Right cardiac atrium (tissue), 5 donors: ENCODE measurements around the gene COL19A1. TPM values are rescaled to one million over a fixed set of nuclear protein-coding genes. Genes with fewer than 3 reads are reported as not detected.

Source experiments
- ATAC-seq, 2 donors: fragments of 200-7000 bp; cut with Tn5 transposase; one replicate each; pipeline versions ENCODE4 v1.8.0 to v1.9.1; 2020; ENCODE audit warnings: moderate library complexity in 2 of 2, mild to moderate bottlenecking in 1 of 2
- DNase-seq, 3 donors: peaks; one replicate each; pipeline ENCODE4 v3.0.0-alpha.2; 2020
- H3K27ac ChIP-seq: one replicate; pipeline ENCODE4 v1.5.1; 2013; ENCODE audit warnings: mild to moderate bottlenecking, low read length, control low read depth, moderate library complexity
- H3K27me3 ChIP-seq: one replicate; pipeline ENCODE4 v1.6.1; 2013; ENCODE audit not compliant: control insufficient read depth, insufficient read depth
- H3K4me1 ChIP-seq: one replicate; pipeline ENCODE4 v1.6.1; 2013; ENCODE audit warnings: low read length; ENCODE audit not compliant: control insufficient read depth, insufficient read depth
- H3K4me3 ChIP-seq: one replicate; pipeline ENCODE4 v1.5.1; 2013; ENCODE audit warnings: low read length, control low read depth
- H3K9me3 ChIP-seq: one replicate; pipeline ENCODE4 v1.6.1; 2013; ENCODE audit warnings: low read length; ENCODE audit not compliant: control insufficient read depth
- WGBS: extraction: QIAGEN DNeasy Blood & Tissue Kit; methylation state at CpG from one replicate; pipeline ENCODE4 v1.1.7; 2013; 5-methylcytosine and 5-hydroxymethylcytosine counted together
- intact Hi-C, 4 donors: fragments of 100-400 bp; cut with DNase I; formaldehyde crosslinking; loops; one replicate each; pipeline versions ENCODE4 v1.11.0 to v1.14.0; 2022 to 2023
- polyA plus RNA-seq: library from polyadenylated mRNA; stranded (reverse); fragments of 200-250 nt; gene quantifications from one replicate; pipeline ENCODE4 v1.2.3, GENCODE V29; 2013
- total RNA-seq, 4 donors: library from RNA; stranded (reverse); fragmentation: NEBNext Ultra II Directional; extraction: Animal tissue kit (Norgen Biotek cat#: 25700); gene quantifications; one replicate each; pipeline ENCODE4 v1.2.1, GENCODE V29; 2021
- donor health status: healthy with polysubstance abuse.
- donor health status: DM: no; HTN: yes; CAD: no.
- donor health status: DM: no; HTN: no; CAD: no.
- donor health status: DM: no; HTN: yes; CAD: no; lungs with severe emphysema.
- donor health status: DM: yes; HTN: yes; CAD: no.

The COL19A1 gene
- total and polyA plus RNA-seq, 5 donors: 1.0 to 6.0 (median 3.6) TPM

- WGBS: 61% methylated on average over 2 of the region's 2 CpGs
- intact Hi-C loops: no loop called here
- H3K9me3 ChIP-seq: no peaks in the 10 kb centered on the region
Observed at GRCh38 chr6:70110126-70111022, 244.0 kb downstream of the COL19A1 start.

GRCh38 chr6:70111737-70112136, 245.4 kb downstream of the COL19A1 start:
- no peaks in the 10 kb centered on the region for H3K4me1 ChIP-seq
- H3K27me3 ChIP-seq: no peaks in the 10 kb centered on the region
- H3K9me3 ChIP-seq: no peaks in the 10 kb centered on the region
- H3K27ac ChIP-seq: no peak overlapping the region
- no peak overlapping the region for H3K4me3 ChIP-seq
- DNase-seq (no peak), ATAC-seq (no peak)
- intact Hi-C loops: no loop called here

More at GRCh38 chr6:70110126-70111022, 244.0 kb downstream of the COL19A1 start:
- ATAC-seq (no peak), DNase-seq (no peak)
- no peaks in the 10 kb centered on the region for H3K27me3 ChIP-seq
- no peak overlapping the region for H3K4me3 ChIP-seq
- no peak overlapping the region for H3K27ac ChIP-seq
- H3K4me1 ChIP-seq: no peaks in the 10 kb centered on the region

GRCh38 chr6:70112716-70113115, 246.4 kb downstream of the COL19A1 start:
- Histone ChIP-seq H3K9me3 (no peaks in the 10 kb centered on the region), H3K4me3 (no peak overlapping the region), H3K27ac (no peak overlapping the region), H3K27me3 (no peaks in the 10 kb centered on the region), H3K4me1 (no peaks in the 10 kb centered on the region)
- no peak for DNase-seq
- ATAC-seq: no peak
- 50% methylated on average over 5 of the region's 5 CpGs for WGBS
- intact Hi-C loops: no loop called here

- DNase-seq: no peak
- Histone ChIP-seq H3K9me3 (no peaks in the 10 kb centered on the region), H3K4me1 (no peaks in the 10 kb centered on the region), H3K27me3 (no peaks in the 10 kb centered on the region), H3K27ac (no peak overlapping the region), H3K4me3 (no peak overlapping the region)
- intact Hi-C loops: no loop called here
- WGBS: 48% methylated on average over 1 of the region's 1 CpG
- ATAC-seq: no peak
Observed at GRCh38 chr6:70113171-70113570, 246.8 kb downstream of the COL19A1 start.

GRCh38 chr6:70118670-70119069, 252.3 kb downstream of the COL19A1 start:
- WGBS: 58% methylated on average over 2 of the region's 2 CpGs
- Histone ChIP-seq H3K27ac (no peak overlapping the region), H3K4me3 (no peak overlapping the region), H3K9me3 (no peaks in the 10 kb centered on the region), H3K27me3 (no peaks in the 10 kb centered on the region), H3K4me1 (no peaks in the 10 kb centered on the region)
- DNase-seq (no peak), ATAC-seq (no peak)
- intact Hi-C loops: no loop called here

- 79% methylated on average over 7 of the region's 7 CpGs for WGBS
- intact Hi-C loops: no loop called here
- no peaks in the 10 kb centered on the region for H3K4me1 ChIP-seq
Observed at GRCh38 chr6:70119218-70119835, 253.0 kb downstream of the COL19A1 start.

GRCh38 chr6:70124443-70124842, 258.1 kb downstream of the COL19A1 start:
- Histone ChIP-seq H3K4me1 (no peaks in the 10 kb centered on the region), H3K4me3 (no peak overlapping the region), H3K27ac (no peak overlapping the region), H3K9me3 (no peaks in the 10 kb centered on the region), H3K27me3 (no peaks in the 10 kb centered on the region)
- no peak for DNase-seq
- ATAC-seq: no peak
- 88% methylated on average over 1 of the region's 1 CpG for WGBS
- intact Hi-C loops: no loop called here

More at GRCh38 chr6:70119218-70119835, 253.0 kb downstream of the COL19A1 start:
- Histone ChIP-seq H3K9me3 (no peaks in the 10 kb centered on the region), H3K27ac (no peak overlapping the region), H3K4me3 (no peak overlapping the region), H3K27me3 (no peaks in the 10 kb centered on the region)
- DNase-seq (no peak), ATAC-seq (no peak)

GRCh38 chr6:70124882-70125545, 258.7 kb downstream of the COL19A1 start:
- ATAC-seq (peak; percentile 24 to 51), DNase-seq (no peak)
- 53% methylated on average over 3 of the region's 3 CpGs for WGBS
- H3K27me3 ChIP-seq: no peaks in the 10 kb centered on the region
- no peak overlapping the region for H3K4me3 ChIP-seq
- no peaks in the 10 kb centered on the region for H3K9me3 ChIP-seq
- intact Hi-C loops: no loop called here
- no peak overlapping the region for H3K27ac ChIP-seq
- no peaks in the 10 kb centered on the region for H3K4me1 ChIP-seq

- Histone ChIP-seq H3K27ac (no peak overlapping the region), H3K9me3 (no peaks in the 10 kb centered on the region), H3K4me1 (no peaks in the 10 kb centered on the region), H3K27me3 (no peaks in the 10 kb centered on the region), H3K4me3 (no peak overlapping the region)
- WGBS: 76% methylated on average over 3 of the region's 3 CpGs
- no peak for ATAC-seq
- no peak for DNase-seq
- intact Hi-C loops: no loop called here
Observed at GRCh38 chr6:70125602-70126001, 259.2 kb downstream of the COL19A1 start.

GRCh38 chr6:70129341-70129740, 263.0 kb downstream of the COL19A1 start:
- H3K9me3 ChIP-seq: no peaks in the 10 kb centered on the region
- no peak overlapping the region for H3K4me3 ChIP-seq
- intact Hi-C loops: no loop called here
- no peak for DNase-seq
- ATAC-seq: no peak
- WGBS: 95% methylated on average over 3 of the region's 3 CpGs
- no peaks in the 10 kb centered on the region for H3K27me3 ChIP-seq
- H3K4me1 ChIP-seq: no peaks in the 10 kb centered on the region
- no peak overlapping the region for H3K27ac ChIP-seq

- DNase-seq (no peak), ATAC-seq (no peak)
- H3K4me1 ChIP-seq: no peaks in the 10 kb centered on the region
- H3K27me3 ChIP-seq: no peaks in the 10 kb centered on the region
- H3K27ac ChIP-seq: no peak overlapping the region
- 73% methylated on average over 1 of the region's 1 CpG for WGBS
- no peaks in the 10 kb centered on the region for H3K9me3 ChIP-seq
- intact Hi-C loops: no loop called here
- no peak overlapping the region for H3K4me3 ChIP-seq
Observed at GRCh38 chr6:70130865-70131264, 264.5 kb downstream of the COL19A1 start.
